ENCODE results near the gene FZD7.

FZD7 gene

DNA sequence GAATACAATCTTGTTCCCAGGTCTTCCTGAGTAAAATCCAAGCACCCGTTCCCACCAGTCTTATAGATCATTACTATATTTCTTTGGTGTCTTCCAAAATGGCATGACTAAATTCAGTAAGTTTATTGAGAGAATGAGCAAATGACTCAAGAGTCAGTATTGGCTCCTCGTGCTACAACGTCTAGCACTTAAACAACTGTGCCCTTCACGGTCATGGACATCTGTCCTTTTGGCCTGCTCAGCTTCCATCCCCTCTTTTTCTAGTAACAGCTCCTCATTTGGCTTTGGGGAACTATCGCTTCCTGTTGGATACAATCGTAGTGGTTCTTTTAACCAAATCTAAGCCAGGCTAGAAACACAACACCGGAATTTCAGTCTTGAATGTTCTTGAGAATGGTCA is 24.1 kb upstream of the FZD7 start:
- DNase-seq: no peak

DNA sequence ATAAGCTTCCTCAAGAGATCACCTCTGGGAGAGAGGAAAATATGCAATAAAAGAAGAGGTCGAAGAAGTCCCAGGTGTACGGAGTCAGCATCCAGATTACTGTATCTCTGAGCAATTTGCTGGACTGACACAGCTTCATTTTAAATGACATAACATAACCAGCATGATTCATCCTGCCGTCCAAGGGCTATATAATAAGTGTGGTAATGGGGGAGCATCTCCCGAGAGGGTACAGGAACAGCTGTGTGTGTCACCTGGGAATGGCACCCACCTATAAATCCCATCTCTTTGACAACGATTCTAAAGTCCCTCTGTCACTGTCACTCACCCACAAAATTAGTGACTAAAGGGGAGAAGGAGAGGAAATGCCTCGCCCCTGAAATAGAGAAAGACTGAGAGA is 19.3 kb upstream of the FZD7 start:
- no peak for DNase-seq

GRCh38 chr2:202014759-202015211 is 18.9 kb upstream of the FZD7 start:
- no peak for DNase-seq

GRCh38 chr2:202015471-202015870 is 18.2 kb upstream of the FZD7 start:
- DNase-seq: no peak

DNA sequence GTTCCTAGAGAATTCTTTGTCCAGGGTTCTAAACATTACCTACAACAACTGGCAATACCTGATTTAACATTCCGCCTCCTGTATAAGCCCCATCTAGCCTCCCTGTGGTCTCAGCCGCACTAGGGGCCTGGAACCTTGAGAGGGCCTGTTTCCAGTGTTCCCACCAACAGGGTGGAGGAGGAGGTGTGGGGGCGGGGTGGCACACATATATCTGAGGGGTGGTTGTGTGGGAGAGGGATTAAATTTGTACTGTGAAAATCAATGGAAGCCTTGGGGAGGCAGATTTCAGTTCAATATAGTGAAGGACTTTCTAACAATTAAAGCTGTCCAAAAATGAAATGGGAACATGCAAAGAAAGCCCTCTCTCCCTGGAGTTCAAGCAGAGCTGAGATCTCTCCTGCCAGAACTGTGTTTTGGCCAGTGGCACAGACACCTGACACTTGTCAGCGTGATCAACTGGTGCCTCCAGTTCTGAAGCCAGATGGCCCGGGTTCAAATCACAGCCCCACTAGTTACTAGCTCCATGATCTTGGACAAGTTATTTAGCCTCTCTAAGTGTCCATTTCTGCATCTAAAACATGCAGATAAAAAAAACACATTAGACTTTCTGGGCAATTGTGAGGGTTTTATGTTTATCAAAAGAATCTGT is 17.0 kb upstream of the FZD7 start:
- DNase-seq: no peak

DNA sequence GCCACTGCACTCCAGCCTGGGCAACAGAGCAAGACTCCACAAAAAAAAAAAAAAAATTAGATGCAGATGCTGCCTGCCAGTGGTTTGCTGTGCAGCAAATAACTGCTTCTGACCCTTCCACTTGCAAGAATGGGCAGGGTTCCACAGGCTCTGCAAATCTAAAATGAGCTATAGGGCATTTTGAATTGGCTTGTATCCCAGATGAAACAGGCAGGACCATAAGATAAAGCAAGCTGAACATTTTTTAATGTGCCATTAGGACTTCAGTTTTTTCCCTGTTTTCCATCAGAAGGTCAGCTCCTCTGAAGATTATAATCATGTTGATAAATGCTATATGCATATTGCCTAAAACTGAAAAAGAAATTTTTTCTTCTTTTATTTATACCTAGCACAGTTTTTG is 15.7 kb upstream of the FZD7 start:
- DNase-seq: no peak

DNA sequence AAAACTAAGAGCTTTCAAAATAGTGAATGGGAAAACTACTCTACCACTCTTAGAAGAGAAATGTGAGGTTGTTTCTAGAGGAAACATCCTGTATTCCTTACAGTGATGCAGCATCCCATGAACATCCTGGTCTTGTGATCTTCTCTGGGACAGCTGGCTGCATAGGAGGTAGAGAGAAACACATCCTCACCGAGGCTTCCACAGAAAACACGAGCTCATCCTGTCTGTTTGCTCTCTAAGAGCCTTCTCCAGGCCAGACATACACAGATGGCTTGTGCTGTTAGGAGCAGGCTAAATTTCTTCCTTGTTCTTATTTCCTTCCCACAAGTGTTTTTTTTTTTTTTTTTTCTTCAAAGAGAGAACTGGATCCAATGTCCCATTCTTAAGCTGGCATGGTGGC is 14.7 kb upstream of the FZD7 start:
- no peak for DNase-seq

- no peak for DNase-seq
These were observed 13.8 kb upstream of the FZD7 start for GRCh38 chr2:202019689-202020450.

GRCh38 chr2:202022755-202023154 is 10.9 kb upstream of the FZD7 start:
- no peak for DNase-seq

GRCh38 chr2:202023198-202023903 is 10.3 kb upstream of the FZD7 start:
- DNase-seq: no peak

DNA sequence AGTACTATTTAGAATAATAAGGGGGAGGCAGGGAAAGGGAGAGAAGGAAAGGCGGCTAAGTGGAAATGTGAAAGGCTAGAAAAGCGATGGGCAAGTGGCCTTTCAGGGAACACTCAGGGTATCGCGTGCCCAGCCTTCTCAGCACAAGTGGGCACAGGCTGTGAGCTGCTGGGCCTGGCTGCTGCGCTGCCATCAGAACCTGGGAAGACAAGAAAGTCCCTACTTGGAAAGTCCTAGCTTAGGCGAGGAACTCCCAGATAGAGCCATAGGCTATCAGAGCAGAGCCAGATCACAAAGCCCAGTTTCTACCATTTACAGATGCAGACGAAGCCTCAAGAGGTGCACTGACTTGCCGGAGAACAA is 9.8 kb upstream of the FZD7 start:
- no peak for DNase-seq

DNA sequence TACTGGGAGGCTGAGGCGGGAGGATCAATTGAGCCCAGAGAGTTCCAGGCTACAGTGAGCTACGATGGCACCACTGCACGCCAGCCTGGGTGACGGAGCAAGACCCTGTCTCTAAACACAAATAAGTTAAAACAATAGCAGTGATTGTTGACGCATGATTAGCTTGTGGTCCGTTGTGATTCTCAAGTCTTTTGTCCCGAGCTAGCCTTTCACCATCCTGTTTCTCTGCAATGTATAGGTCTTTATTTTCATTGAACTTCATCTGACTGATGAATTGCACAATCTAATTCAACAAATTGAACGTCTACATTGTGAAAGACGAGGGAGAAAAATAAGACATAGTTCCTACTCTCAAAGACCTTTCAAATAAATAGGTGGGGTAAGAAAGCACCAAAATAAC is 8.8 kb upstream of the FZD7 start:
- DNase-seq: no peak

DNA sequence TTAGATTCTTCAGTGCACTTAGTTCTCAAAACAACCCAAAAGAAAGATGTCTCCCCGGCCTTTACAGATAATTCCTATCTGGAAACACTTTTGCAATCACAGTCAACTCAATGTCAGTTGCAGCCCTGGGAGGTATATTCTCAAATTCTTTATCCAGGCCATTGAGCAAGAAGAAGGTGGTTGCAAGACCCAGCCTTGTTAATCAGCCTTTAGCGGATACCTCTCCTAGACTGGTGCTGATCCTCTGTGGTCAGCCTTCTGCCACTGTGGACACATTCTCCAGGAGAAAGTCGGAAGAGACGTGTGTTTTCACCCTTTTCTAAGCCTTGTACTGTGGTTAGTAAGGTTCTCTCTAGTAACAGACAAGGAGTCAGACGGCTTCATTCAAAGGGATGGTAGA is 7.8 kb upstream of the FZD7 start:
- no peak for DNase-seq

GRCh38 chr2:202026507-202026906 is 7.1 kb upstream of the FZD7 start:
- DNase-seq: no peak

DNA sequence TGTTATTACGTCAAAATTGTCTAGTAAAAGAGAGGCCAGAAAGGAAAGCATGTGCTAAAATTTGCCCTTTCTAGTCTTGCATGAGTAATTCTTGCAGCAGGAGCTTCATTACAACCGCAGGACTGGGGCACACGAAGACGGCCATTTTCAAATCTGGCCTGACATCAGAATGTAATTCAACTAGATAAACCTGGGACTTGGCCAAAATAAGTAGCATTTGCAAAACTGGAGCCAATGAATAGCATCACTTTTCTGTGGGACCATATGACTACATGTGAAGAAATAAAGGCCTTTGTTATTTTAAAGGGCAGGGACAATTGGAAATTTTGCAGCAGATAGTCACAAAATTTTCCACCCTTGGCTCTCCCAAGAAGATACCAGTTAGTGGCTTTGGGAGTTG is 3.0 kb upstream of the FZD7 start:
- DNase-seq: no peak

GRCh38 chr2:202031246-202031951 is 2.3 kb upstream of the FZD7 start:
- DNase-seq: no peak

GRCh38 chr2:202032846-202033316 is 774 bp upstream of the FZD7 start:
- peak in 22 of 51 donors; percentile 21 to 73 (median 42) for DNase-seq

DNA sequence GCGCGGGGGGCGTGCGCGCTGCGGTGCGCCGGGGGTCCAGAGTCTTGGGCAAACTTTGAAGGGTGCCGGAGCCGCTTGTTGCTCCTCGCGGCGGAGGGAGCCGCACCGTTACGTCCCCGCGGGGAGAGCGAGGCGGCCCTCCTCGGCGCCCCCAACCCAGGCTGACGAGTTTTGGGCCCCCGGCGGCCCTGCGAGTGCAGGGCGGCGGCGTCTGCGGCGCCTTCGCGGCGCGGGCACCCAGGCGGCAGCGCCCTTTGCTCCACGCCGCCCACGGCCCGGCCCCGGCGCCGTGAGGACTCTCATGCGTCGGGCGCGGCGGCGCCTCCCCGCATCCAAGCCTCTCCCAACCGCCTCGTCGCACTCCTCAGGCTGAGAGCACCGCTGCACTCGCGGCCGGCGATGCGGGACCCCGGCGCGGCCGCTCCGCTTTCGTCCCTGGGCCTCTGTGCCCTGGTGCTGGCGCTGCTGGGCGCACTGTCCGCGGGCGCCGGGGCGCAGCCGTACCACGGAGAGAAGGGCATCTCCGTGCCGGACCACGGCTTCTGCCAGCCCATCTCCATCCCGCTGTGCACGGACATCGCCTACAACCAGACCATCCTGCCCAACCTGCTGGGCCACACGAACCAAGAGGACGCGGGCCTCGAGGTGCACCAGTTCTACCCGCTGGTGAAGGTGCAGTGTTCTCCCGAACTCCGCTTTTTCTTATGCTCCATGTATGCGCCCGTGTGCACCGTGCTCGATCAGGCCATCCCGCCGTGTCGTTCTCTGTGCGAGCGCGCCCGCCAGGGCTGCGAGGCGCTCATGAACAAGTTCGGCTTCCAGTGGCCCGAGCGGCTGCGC is 814 bp downstream of the FZD7 start:
- DNase-seq: peak in 2 of 51 donors; percentile 13 to 16

DNA sequence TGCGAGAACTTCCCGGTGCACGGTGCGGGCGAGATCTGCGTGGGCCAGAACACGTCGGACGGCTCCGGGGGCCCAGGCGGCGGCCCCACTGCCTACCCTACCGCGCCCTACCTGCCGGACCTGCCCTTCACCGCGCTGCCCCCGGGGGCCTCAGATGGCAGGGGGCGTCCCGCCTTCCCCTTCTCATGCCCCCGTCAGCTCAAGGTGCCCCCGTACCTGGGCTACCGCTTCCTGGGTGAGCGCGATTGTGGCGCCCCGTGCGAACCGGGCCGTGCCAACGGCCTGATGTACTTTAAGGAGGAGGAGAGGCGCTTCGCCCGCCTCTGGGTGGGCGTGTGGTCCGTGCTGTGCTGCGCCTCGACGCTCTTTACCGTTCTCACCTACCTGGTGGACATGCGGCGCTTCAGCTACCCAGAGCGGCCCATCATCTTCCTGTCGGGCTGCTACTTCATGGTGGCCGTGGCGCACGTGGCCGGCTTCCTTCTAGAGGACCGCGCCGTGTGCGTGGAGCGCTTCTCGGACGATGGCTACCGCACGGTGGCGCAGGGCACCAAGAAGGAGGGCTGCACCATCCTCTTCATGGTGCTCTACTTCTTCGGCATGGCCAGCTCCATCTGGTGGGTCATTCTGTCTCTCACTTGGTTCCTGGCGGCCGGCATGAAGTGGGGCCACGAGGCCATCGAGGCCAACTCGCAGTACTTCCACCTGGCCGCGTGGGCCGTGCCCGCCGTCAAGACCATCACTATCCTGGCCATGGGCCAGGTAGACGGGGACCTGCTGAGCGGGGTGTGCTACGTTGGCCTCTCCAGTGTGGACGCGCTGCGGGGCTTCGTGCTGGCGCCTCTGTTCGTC is 1.7 kb downstream of the FZD7 start:
- DNase-seq: peak in 19 of 51 donors; percentile 3 to 41 (median 17)

DNA sequence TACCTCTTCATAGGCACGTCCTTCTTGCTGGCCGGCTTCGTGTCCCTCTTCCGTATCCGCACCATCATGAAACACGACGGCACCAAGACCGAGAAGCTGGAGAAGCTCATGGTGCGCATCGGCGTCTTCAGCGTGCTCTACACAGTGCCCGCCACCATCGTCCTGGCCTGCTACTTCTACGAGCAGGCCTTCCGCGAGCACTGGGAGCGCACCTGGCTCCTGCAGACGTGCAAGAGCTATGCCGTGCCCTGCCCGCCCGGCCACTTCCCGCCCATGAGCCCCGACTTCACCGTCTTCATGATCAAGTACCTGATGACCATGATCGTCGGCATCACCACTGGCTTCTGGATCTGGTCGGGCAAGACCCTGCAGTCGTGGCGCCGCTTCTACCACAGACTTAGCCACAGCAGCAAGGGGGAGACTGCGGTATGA is 2.3 kb downstream of the FZD7 start:
- no peak for DNase-seq

Data from hypothalamus (tissue), 51 donors.